Heart right ventricle (tissue), 16 donors: ENCODE results near the gene EZH1. TPM values are rescaled to one million over a fixed set of nuclear protein-coding genes. Genes with fewer than 3 reads are reported as not detected.
"Not testable (repeated sequence)": the region's sequence is repeated elsewhere in the genome, so short reads cannot be mapped to it uniquely, and the experiment has no call there.

ENCODE experiments used
- ATAC-seq, 8 donors: fragments of 200-7000 bp; cut with Tn5 transposase; one replicate each; pipeline ENCODE4 v1.9.1; 2020; ENCODE audit warnings: mild to moderate bottlenecking in 8 of 8, moderate library complexity in 8 of 8, moderate number of reproducible peaks in 1 of 8
- DNase-seq, 2 donors: peaks; one replicate each; pipeline ENCODE4 v3.0.0-alpha.2; 2020
- H3K27ac ChIP-seq, 10 donors: fragments of 200-600 bp; sonication (generic) in 2 of 10; one replicate each; pipeline versions ENCODE4 v1.5.0 to v1.8.0; 2020 to 2022; ENCODE audit warnings: mild to moderate bottlenecking in 3 of 10
- H3K27me3 ChIP-seq, 7 donors: fragments of 200-600 bp; one replicate each; pipeline ENCODE4 v1.8.0; 2021 to 2022; ENCODE audit warnings: mild to moderate bottlenecking in 2 of 7
- H3K36me3 ChIP-seq, 9 donors: fragments of 200-600 bp; sonication (generic) in 1 of 9; one replicate each; pipeline versions ENCODE4 v1.5.0 to v1.8.0; 2020 to 2022; ENCODE audit warnings: mild to moderate bottlenecking in 2 of 9
- H3K4me1 ChIP-seq, 9 donors: fragments of 200-600 bp; sonication (generic) in 1 of 9; one replicate each; pipeline versions ENCODE4 v1.5.0 to v1.8.0; 2020 to 2022; ENCODE audit warnings: mild to moderate bottlenecking in 4 of 9
- H3K4me3 ChIP-seq, 10 donors: fragments of 200-600 bp; sonication (generic) in 2 of 10; one replicate each; pipeline versions ENCODE4 v1.5.0 to v1.8.0; 2020 to 2022; ENCODE audit warnings: mild to moderate bottlenecking in 7 of 10, moderate library complexity in 2 of 10
- H3K9me3 ChIP-seq, 11 donors: fragments of 200-600 bp in 10 of 11; sonication (generic) in 2 of 11; one replicate each; pipeline versions ENCODE4 v1.5.0 to v1.8.0; 2013 to 2022; ENCODE audit warnings: mild to moderate bottlenecking in 2 of 11, control low read depth in 1 of 11, moderate library complexity in 1 of 11
- WGBS, 2 donors: extraction: QIAGEN DNeasy Blood & Tissue Kit; methylation state at CpG; one replicate each; pipeline ENCODE4 v1.1.7; 2013; ENCODE audit warnings: inconsistent platforms in 1 of 2; 5-methylcytosine and 5-hydroxymethylcytosine counted together
- intact Hi-C, 10 donors: fragments of 100-400 bp; cut with DNase I; formaldehyde crosslinking; loops; one replicate each; pipeline versions ENCODE4 v1.11.1 to v1.14.2; 2022
- polyA plus RNA-seq, 2 donors: library from polyadenylated mRNA; stranded (reverse); fragments of 200-250 nt; gene quantifications; one replicate each; pipeline ENCODE4 v1.2.3, GENCODE V29; 2013
- total RNA-seq, 10 donors: library from RNA; stranded (reverse); fragmentation: NEBNext Ultra II Directional in 3 of 10; extraction: Animal tissue kit (Norgen Biotek cat#: 25700) in 3 of 10; gene quantifications; one replicate each; pipeline versions ENCODE4 v1.2.1 to v1.2.4, GENCODE V29; 2021 to 2023
- TF ChIP-seq, protein P1 (sequence below), 9 donors: fragments of 200-600 bp; sonication (generic) in 2 of 9; IDR thresholded peaks; one replicate each; pipeline versions ENCODE4 v1.5.0 to v1.8.0; 2021 to 2022; ENCODE audit warnings: antibody characterized with exemption in 9 of 9, mild to moderate bottlenecking in 5 of 9, moderate library complexity in 1 of 9
- donor health status: Arrhythmogenic right ventricular cardiomyopathy.
- donor health status: ischemic (EF 13 %, LVEDD 7.1; RV severe dilation, severe dysfunction).
- donor health status: healthy with polysubstance abuse.
- donor health status: DM: no; HTN: yes; CAD: no.
- donor health status: DM: no; HTN: no; CAD: no.
- donor health status: ischemic (EF 25% LVEDD 6.9; RV normal size, moderate dysfunction).
- donor health status: ischemic (EF 25% LVEDD 5.7; RV mildly dilated, moderate dysfunction).
- donor health status: healthy.
- donor health status: DM: yes; HTN: yes; CAD: no.
- donor health status: Ischemic cardiomyopathy.
- donor health status: ischemic (EF 35%, LVEDD 5.7; RV mildly dilated, moderate dysfunction).
- donor health status: nonischemic (EF 11% LVEDD 7.7; RV severe dilation, severe dysfunction).
- donor health status: DM: yes; HTN: yes; CAD: no.
- donor health status: PGD.
- donor health status: ischemic (EF 29% LVEDD 5.4; RV normal size, mild dysfunction).
- donor health status: nonischemic (EF 23%, LVEDD 6.1; RV moderate dilation, normal function).

The EZH1 gene
- total and polyA plus RNA-seq, 12 donors: 16.0 to 50.5 (median 45.9) TPM

DNA sequence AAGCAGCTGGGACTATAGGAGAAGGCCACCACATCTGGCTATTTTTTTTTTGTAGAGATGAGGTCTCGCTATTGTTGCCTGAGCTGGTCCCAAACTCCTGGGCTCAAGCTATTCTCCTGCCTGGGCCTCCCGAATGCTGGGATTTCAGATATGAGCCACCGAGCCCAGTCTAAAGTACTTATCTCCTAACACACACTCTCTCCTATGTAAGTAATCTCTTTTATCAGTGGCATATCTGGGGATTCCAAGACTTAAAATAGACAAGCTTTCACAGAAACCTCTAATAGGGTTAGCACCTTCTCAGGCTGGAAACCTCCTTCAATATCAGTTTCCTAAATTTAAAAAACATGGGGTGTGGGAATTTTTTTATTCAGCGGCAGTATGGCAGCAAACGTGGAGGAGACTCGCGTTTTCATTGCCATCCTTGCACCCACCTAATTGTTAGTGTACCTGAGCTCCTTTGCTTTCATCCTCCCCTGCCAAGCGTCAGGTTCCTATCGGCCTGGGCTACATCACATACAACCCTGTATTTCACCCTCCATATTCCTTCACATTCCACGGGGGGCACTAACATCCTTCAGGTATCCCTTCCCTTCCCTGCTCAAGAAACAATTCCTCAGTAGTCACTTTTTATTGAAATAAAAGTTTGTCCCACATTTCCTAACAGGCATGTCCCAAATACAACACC lies 1.1 kb downstream of the EZH1 start:
- Histone ChIP-seq H3K4me3 (peak overlapping the region; percentile 56 to 90 (median 78)), H3K27ac (peak overlapping the region; percentile 74 to 97 (median 94)), H3K36me3 (peaks cover 0 to 16% (median 0%) of the 10 kb centered on the region in 9 donors), H3K27me3 (peaks cover 0 to 6% (median 0%) of the 10 kb centered on the region in 7 donors), H3K9me3 (no peaks in the 10 kb centered on the region), H3K4me1 (peaks cover 5 to 43% (median 36%) of the 10 kb centered on the region in 9 donors)
- intact Hi-C loops: loop anchor here in 2 of 10 donors (1.0 to 2.0 kb wide), 2 partner anchors 17 to 20 kb away; partner anchors contain the start of gene RAMP2 (in 1 of the 2)
- TF ChIP-seq, protein P1, sequence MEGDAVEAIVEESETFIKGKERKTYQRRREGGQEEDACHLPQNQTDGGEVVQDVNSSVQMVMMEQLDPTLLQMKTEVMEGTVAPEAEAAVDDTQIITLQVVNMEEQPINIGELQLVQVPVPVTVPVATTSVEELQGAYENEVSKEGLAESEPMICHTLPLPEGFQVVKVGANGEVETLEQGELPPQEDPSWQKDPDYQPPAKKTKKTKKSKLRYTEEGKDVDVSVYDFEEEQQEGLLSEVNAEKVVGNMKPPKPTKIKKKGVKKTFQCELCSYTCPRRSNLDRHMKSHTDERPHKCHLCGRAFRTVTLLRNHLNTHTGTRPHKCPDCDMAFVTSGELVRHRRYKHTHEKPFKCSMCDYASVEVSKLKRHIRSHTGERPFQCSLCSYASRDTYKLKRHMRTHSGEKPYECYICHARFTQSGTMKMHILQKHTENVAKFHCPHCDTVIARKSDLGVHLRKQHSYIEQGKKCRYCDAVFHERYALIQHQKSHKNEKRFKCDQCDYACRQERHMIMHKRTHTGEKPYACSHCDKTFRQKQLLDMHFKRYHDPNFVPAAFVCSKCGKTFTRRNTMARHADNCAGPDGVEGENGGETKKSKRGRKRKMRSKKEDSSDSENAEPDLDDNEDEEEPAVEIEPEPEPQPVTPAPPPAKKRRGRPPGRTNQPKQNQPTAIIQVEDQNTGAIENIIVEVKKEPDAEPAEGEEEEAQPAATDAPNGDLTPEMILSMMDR (IDR thresholded peaks at IDR 0.05): peak in 2 of 9 donors; percentile 20 to 33
- DNase-seq (no peak), ATAC-seq (peak in 2 of 8 donors; percentile 15 to 19)
- 35 to 41% methylated on average over 10 of the region's 10 CpGs for WGBS, 2 donors

DNA sequence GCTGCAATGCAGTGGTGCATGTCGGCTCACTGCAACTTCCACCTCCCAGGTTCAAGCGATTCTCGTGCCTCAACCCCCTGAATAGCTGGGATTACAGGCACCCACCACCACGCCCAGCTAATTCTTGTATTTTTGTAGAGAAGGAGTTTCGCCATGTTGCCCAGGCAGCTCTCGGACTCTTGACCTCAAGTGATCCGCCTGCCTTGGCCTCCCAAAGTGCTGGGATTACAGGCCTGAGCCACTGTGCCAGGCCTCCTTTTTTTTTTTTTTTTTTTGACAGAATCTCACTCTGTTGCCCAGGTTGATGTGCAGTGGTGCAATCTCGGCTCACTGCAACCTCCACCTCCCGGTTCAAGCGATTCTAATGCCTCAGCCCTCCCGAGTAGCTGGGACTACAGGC lies 1.9 kb downstream of the EZH1 start:
- ATAC-seq, intact Hi-C loops, H3K27me3 ChIP-seq, H3K9me3 ChIP-seq, H3K4me3 ChIP-seq, DNase-seq: not testable (repeated sequence)
- 93 to 96% methylated on average over 11 of the region's 11 CpGs for WGBS, 2 donors
- Histone ChIP-seq H3K4me1 (peaks cover 4 to 35% (median 29%) of the 10 kb centered on the region in 9 donors), H3K36me3 (peaks cover 0 to 16% (median 0%) of the 10 kb centered on the region in 9 donors), H3K27ac (peak overlapping the region in 2 of 10 donors; percentile 4 to 92)

DNA sequence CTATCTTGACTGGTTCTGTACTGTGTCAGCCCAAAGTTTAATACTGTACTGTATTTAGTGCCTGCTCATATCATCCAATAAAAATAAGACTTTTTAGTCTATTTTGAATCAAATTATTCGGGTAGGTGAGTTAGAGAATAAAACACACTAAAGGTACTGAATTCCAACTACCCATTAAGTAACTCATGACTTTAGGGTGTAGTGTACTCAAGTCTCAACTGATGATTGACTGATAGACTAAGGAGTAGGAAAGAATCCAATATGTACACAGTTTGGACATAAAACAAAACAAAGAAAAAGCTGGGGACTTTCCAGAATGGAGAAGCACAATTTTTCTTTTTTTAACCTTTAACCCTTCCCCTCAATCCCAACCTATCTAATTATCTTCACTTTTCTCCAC lies 4.1 kb downstream of the EZH1 start:
- TF ChIP-seq, protein P1 (IDR thresholded peaks at IDR 0.05): no peak
- DNase-seq: no peak
- Histone ChIP-seq H3K4me1 (peaks cover 4 to 38% (median 30%) of the 10 kb centered on the region in 9 donors), H3K27ac (no peak overlapping the region), H3K4me3 (no peak overlapping the region), H3K9me3 (no peaks in the 10 kb centered on the region), H3K36me3 (peaks cover 0 to 27% (median 0%) of the 10 kb centered on the region in 9 donors), H3K27me3 (no peaks in the 10 kb centered on the region)
- 89 to 93% methylated on average over 1 of the region's 1 CpG for WGBS, 2 donors
- no peak for ATAC-seq
- intact Hi-C loops: no loop called here

DNA sequence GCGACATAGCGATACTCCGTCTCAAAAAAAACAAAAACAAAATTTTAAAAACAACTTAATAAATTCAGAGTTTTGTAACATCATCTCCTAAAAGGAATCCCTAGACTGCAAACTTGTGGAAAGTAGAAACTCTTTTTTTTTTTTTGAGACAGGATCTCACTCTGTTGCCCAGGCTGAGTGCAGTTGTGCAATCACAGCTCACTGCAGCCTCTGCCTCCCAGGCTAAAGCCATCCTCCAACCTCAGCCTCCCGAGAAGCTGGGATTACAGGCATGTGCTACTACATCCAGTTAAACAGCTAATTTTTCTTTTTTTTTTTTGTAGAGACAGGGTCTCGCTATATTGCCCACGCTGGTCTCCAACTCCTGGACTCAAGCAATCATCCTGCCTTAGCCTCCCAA lies 19.7 kb downstream of the EZH1 start:
- 98 to 99% methylated on average over 6 of the region's 6 CpGs for WGBS, 2 donors

More for the DNA sequence above, 19.7 kb downstream of the EZH1 start:
- Histone ChIP-seq H3K27me3 (no peaks in the 10 kb centered on the region), H3K36me3 (peaks cover 0 to 100% (median 83%) of the 10 kb centered on the region in 9 donors), H3K4me3 (no peak overlapping the region), H3K9me3 (no peaks in the 10 kb centered on the region), H3K4me1 (peaks cover 0 to 6% (median 0%) of the 10 kb centered on the region in 9 donors), H3K27ac (no peak overlapping the region)
- DNase-seq (no peak), ATAC-seq (no peak)
- intact Hi-C loops: loop anchor here in 5 of 10 donors (10.0 kb wide), 3 partner anchors 100 to 210 kb away; partner anchors contain the start of gene BECN1 (in 2 of the 5)
- TF ChIP-seq, protein P1 (IDR thresholded peaks at IDR 0.05): no peak
